ENCODE measurements around the gene CS. TPM values are rescaled to one million over a fixed set of nuclear protein-coding genes. Genes with fewer than 3 reads are reported as not detected.

The CS gene
- polyA plus RNA-seq, 1 donor from 2014 or later = 65.7 TPM

DNA sequence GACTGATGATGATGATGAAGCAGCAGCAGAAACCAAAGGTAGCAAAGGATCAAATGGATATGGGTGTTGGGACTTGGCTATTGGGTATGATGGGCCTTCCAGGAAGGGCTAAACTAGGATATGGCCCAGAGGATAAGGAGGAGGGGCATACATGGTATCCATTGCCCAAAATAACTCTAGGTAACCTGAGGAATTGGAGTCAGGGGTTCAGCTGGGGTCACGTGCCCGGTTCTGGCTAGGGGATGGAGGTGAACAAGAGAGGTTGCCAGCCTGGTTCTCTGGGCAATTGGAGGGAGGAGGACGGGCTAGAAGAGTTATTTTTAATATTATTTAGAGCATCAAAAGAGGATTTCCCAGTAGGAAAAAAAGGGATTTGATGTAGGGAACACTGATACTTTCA is 39.2 kb downstream of the CS start:
- Histone ChIP-seq H3F3A (ENCODE audit: insufficient read depth, low read length, poor library complexity, severe bottlenecking) (no peaks in the 10 kb centered on the region), H3K9me2 (ENCODE audit: insufficient read depth, low read length) (no peaks in the 10 kb centered on the region), H3K27me3 (ENCODE audit: insufficient read depth, low read depth, low read length) (no peaks in the 10 kb centered on the region), H3K9me3 (ENCODE audit: low read length) (no peaks in the 10 kb centered on the region), H3K27ac (ENCODE audit: low read length) (no peak overlapping the region), H2AFZ (ENCODE audit: low read depth, low read length) (no peak overlapping the region), H4K20me1 (ENCODE audit: insufficient read depth) (no peaks in the 10 kb centered on the region), H3K4me3 (ENCODE audit: low read length) (no peak overlapping the region), H3K79me2 (replicated peaks; ENCODE audit: insufficient read depth, low read length) (peaks cover 19% of the 10 kb centered on the region), H3K9ac (ENCODE audit: low read length) (no peak overlapping the region), H3K36me3 (ENCODE audit: insufficient read depth, low read length) (no peaks in the 10 kb centered on the region), H3K4me2 (ENCODE audit: low read length) (no peak overlapping the region)
- TF ChIP-seq, protein P1, sequence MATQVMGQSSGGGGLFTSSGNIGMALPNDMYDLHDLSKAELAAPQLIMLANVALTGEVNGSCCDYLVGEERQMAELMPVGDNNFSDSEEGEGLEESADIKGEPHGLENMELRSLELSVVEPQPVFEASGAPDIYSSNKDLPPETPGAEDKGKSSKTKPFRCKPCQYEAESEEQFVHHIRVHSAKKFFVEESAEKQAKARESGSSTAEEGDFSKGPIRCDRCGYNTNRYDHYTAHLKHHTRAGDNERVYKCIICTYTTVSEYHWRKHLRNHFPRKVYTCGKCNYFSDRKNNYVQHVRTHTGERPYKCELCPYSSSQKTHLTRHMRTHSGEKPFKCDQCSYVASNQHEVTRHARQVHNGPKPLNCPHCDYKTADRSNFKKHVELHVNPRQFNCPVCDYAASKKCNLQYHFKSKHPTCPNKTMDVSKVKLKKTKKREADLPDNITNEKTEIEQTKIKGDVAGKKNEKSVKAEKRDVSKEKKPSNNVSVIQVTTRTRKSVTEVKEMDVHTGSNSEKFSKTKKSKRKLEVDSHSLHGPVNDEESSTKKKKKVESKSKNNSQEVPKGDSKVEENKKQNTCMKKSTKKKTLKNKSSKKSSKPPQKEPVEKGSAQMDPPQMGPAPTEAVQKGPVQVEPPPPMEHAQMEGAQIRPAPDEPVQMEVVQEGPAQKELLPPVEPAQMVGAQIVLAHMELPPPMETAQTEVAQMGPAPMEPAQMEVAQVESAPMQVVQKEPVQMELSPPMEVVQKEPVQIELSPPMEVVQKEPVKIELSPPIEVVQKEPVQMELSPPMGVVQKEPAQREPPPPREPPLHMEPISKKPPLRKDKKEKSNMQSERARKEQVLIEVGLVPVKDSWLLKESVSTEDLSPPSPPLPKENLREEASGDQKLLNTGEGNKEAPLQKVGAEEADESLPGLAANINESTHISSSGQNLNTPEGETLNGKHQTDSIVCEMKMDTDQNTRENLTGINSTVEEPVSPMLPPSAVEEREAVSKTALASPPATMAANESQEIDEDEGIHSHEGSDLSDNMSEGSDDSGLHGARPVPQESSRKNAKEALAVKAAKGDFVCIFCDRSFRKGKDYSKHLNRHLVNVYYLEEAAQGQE (IDR thresholded peaks at IDR 0.05; ENCODE audit: borderline replicate concordance) = no peak
- no peak for TF ChIP-seq SMC3 (conservative IDR thresholded peaks at IDR 0.05; ENCODE audit: poor library complexity)
- no peak for TF ChIP-seq MXI1 (conservative IDR thresholded peaks at IDR 0.05; ENCODE audit: poor library complexity, severe bottlenecking)
- no peak for TF ChIP-seq EP300 (conservative IDR thresholded peaks at IDR 0.05; ENCODE audit: poor library complexity, severe bottlenecking)
- no peak for TF ChIP-seq POLR2AphosphoS5 (IDR thresholded peaks at IDR 0.05)
- no peak for TF ChIP-seq EZH2 (IDR thresholded peaks at IDR 0.05; ENCODE audit: borderline replicate concordance, insufficient read depth, low read length, poor library complexity, severe bottlenecking)
- no peak for TF ChIP-seq RAD21 (conservative IDR thresholded peaks at IDR 0.05)
- no peak for TF ChIP-seq TAF1 (IDR thresholded peaks at IDR 0.05; ENCODE audit: low read depth)
- TF ChIP-seq, protein P2, sequence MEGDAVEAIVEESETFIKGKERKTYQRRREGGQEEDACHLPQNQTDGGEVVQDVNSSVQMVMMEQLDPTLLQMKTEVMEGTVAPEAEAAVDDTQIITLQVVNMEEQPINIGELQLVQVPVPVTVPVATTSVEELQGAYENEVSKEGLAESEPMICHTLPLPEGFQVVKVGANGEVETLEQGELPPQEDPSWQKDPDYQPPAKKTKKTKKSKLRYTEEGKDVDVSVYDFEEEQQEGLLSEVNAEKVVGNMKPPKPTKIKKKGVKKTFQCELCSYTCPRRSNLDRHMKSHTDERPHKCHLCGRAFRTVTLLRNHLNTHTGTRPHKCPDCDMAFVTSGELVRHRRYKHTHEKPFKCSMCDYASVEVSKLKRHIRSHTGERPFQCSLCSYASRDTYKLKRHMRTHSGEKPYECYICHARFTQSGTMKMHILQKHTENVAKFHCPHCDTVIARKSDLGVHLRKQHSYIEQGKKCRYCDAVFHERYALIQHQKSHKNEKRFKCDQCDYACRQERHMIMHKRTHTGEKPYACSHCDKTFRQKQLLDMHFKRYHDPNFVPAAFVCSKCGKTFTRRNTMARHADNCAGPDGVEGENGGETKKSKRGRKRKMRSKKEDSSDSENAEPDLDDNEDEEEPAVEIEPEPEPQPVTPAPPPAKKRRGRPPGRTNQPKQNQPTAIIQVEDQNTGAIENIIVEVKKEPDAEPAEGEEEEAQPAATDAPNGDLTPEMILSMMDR (IDR thresholded peaks at IDR 0.05; ENCODE audit: poor library complexity, severe bottlenecking) = no peak

DNA sequence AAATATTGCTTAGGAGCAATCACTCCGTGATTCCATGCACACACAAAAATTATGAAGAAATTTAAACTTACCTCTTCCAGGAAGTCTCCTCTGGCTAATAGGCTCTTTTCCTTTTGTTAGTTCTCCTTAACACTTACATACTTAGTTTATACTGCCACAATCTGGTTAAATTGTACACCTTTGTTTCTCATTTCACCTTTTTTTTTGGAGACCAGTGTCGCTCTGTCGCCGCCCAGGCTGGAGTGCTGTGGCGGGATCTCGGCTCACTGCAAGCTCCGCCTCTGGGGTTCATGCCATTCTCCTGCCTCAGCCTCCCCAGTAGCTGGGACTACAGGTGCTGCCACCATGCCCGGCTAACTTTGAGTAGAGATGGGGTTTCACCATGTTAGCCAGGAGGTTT is 39.8 kb downstream of the CS start:
- no peak for TF ChIP-seq MXI1 (conservative IDR thresholded peaks at IDR 0.05; ENCODE audit: poor library complexity, severe bottlenecking)
- TF ChIP-seq EP300 (conservative IDR thresholded peaks at IDR 0.05; ENCODE audit: poor library complexity, severe bottlenecking) = no peak
- TF ChIP-seq EZH2 (IDR thresholded peaks at IDR 0.05; ENCODE audit: borderline replicate concordance, insufficient read depth, low read length, poor library complexity, severe bottlenecking) = no peak
- no peaks in the 10 kb centered on the region for H3K27me3 ChIP-seq (ENCODE audit: insufficient read depth, low read depth, low read length)
- H3K4me2 ChIP-seq (ENCODE audit: low read length) = no peak overlapping the region
- peaks cover 21% of the 10 kb centered on the region for H3K79me2 ChIP-seq (replicated peaks; ENCODE audit: insufficient read depth, low read length)
- no peaks in the 10 kb centered on the region for H3K36me3 ChIP-seq (ENCODE audit: insufficient read depth, low read length)
- no peaks in the 10 kb centered on the region for H3K9me2 ChIP-seq (ENCODE audit: insufficient read depth, low read length)
- H3K9me3 ChIP-seq (ENCODE audit: low read length) = no peaks in the 10 kb centered on the region
- H3K9ac ChIP-seq (ENCODE audit: low read length) = no peak overlapping the region
- no peak overlapping the region for H2AFZ ChIP-seq (ENCODE audit: low read depth, low read length)
- H3K27ac ChIP-seq (ENCODE audit: low read length) = no peak overlapping the region
- H3K4me3 ChIP-seq (ENCODE audit: low read length) = no peak overlapping the region
- no peaks in the 10 kb centered on the region for H4K20me1 ChIP-seq (ENCODE audit: insufficient read depth)
- H3F3A ChIP-seq (ENCODE audit: insufficient read depth, low read length, poor library complexity, severe bottlenecking) = no peaks in the 10 kb centered on the region
